Activated CD4-positive, alpha-beta T cell treated with anti-CD3 and anti-CD28 coated beads, Interleukin-2, amount 50 U/mL, for 48 hours (primary cell): ENCODE results near the gene IMPDH1.
A peak's percentile ranks its signal among the peaks of the same experiment; 100 is the strongest.

Source experiments
- DNase-seq, 2 experiments: peaks; one replicate each; pipeline ENCODE4 v3.0.0-alpha.2; 2020

The IMPDH1 gene

GRCh38 chr7:128358233-128358632 is 51.5 kb downstream of the IMPDH1 start:
- DNase-seq, result no peak

- no peak for DNase-seq
Observed at GRCh38 chr7:128357217-128357613, 52.6 kb downstream of the IMPDH1 start.

- DNase-seq, result no peak
Observed at GRCh38 chr7:128356546-128357216, 53.1 kb downstream of the IMPDH1 start.

DNA sequence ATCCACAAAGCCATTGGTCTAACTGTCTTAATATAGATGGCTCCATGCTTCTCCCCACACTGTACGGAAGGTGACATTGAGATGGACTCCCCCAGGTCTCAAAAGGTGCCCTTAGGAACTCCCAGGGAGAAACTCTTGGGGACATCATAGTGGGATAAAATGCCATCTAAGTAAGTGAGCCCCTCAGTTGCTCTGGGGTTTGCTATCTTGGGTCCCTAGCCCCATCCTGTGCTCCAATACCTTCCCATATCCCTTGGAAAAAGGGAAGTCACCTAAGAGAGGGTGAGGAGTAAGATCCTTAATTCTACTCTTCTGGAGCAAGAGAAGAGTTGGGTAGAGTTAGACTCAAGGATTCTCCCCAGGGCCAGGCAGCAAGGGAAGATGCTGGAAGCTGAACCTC is 56.2 kb downstream of the IMPDH1 start:
- no peak for DNase-seq

- no peak for DNase-seq
Observed at GRCh38 chr7:128353189-128353588, 56.6 kb downstream of the IMPDH1 start.

DNA sequence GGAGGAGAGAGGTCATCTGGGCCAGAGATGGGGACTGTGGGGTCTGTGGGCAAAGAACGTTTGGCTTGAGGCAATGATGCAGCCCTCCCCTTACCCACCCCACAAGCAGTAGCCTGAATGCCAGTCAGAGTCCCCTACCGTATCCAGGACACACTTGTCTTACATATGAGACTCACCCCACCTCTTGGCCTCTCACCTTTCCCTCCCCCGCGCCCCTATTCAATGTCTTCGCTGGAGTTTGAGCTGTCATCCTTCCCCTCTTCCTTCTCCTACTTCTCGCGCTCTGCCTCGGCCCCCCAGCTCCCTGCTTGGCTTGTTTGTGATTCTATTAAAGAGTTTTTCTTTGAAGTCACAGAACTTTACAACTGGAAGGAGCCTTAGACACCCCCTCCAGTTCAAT is 57.1 kb downstream of the IMPDH1 start:
- no peak for DNase-seq

DNA sequence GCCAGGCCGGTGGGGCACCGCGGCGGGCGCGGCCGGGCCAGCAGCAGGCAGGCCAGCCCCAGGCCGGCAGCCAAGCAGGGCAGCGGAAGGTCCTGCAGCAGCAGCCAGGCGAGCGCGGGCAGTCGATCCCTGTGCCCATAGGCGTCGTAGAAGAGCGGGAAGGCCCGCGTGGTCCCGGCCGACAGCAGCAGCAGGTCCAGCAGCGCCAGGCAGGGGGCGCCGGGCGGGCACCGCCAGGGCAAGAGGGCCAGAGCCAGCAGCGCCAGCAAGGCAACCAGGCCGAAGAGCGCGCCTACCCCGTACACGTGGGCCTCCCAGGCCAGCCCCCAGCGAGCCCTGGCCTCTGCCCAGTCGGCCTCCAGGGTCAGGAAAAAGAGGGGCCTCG is 57.6 kb downstream of the IMPDH1 start:
- peak; percentile 33 to 46 for DNase-seq

- no peak for DNase-seq
Observed at GRCh38 chr7:128351296-128352152, 58.3 kb downstream of the IMPDH1 start.

- DNase-seq, result no peak
Observed at GRCh38 chr7:128350708-128351295, 59.0 kb downstream of the IMPDH1 start.

DNA sequence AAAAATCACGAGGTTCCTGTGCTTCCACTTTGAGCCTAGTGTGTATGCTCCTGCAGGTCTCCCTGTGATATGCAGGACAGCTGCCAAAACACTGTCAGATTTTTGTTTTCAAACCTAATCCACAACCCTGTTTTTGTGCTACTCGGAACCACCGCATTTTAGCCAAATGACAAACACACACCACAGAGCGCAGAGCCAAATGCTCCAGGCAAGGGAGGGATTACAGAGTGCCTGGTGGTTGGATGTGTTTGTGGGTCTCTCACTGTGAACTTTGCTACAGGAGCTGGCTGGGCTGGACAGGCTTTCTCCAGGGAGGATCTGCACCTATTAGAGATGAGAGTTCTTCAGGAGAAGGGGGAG is 60.3 kb downstream of the IMPDH1 start:
- no peak for DNase-seq

- peak; percentile 57 to 67 for DNase-seq
Observed at GRCh38 chr7:128347647-128348097, 62.1 kb downstream of the IMPDH1 start.

DNA sequence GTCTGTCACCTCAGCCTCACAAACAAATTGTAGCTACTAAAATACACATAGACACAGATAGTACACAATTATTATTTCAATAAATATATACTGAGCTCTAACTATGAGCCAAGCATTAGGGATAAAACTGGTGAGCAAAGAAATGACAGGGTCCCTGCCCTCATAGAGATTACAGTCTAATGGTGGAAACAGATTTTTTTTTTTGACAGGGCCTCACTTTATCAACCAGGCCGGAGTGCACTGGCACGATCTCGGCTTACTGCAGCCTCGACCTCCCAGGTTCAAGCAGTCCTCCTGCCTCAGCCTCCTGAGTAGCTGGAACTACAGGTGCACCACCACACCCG is 65.4 kb downstream of the IMPDH1 start:
- DNase-seq, result no peak

DNA sequence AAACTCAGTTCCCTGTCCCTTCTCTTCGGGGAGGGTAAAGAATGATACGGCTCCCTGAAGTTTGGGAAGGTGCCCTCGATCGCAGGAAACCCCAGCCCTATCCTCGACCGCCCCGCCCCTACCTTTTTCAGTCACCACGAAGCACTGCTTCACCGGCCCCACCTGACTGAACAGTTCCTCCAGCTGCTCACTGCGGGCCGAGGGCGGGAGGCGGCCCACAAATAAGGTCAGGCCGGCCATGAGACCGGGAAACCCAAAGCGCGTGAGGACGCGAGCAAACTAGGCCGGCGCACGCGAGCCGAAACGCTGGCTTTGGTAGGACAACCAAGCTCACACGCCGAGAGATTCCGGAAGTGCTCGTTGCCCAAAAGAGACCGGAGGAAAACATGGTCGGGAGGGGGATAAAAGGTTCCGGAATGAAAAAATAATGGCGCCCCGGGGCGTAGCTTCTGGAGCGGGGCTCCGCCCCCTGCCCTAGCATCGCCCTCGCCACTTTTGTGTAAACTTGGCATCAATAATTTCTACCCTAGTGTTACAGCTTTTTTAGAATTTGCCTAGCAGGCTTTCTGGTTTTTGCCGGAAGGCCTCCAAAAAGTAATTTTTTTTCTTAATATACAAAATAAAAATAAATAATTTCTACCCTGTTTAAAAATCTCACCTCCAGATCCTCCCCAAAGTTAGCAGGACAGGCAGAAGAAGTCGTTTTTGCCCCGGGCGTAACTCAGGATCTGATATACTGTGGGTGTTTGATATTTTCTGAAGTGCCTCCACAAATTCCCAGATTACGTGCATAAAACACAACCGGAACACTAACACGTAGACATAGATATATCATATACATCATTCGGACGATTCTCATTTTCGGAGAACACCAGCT is 66.0 kb downstream of the IMPDH1 start, which contains the start of gene RBM28:
Gene RBM28, minus strand, starts transcription at position 355 of the 877 bp plus-strand sequence. Its CDS starts 115 bp downstream, at position 240.
- peak; percentile 83 to 87 for DNase-seq
